GM18517 (cell line): ENCODE measurements around the gene TCF3.

Experiments
- ATAC-seq: cut with Tn5 transposase; IDR thresholded peaks from one replicate; pipeline ENCODE4 v1.9.1; 2021; ENCODE audit warnings: mild to moderate bottlenecking, moderate library complexity; ENCODE audit not compliant: unreplicated experiment

TCF3 gene

DNA sequence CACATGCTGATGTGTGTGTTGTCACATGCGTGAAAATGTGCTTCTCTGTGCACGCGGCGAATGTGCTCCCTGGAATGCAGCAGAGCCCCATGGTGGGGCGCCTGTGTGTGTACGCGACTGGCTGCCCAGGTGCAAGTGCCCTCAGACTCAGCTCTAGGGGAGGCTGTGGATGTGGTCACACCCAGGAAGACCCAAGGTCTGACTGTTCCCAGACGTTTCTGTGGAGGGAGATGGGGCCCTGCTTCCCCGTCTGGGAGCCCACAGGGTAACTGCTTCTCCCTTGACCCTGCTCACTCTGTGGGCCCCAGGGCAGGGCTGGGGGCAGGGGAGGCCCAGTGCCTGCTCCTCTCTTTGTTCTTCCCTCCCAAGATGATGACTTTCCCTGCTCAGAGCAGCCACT lies 39.3 kb downstream of the TCF3 start:
- no peak for ATAC-seq

DNA sequence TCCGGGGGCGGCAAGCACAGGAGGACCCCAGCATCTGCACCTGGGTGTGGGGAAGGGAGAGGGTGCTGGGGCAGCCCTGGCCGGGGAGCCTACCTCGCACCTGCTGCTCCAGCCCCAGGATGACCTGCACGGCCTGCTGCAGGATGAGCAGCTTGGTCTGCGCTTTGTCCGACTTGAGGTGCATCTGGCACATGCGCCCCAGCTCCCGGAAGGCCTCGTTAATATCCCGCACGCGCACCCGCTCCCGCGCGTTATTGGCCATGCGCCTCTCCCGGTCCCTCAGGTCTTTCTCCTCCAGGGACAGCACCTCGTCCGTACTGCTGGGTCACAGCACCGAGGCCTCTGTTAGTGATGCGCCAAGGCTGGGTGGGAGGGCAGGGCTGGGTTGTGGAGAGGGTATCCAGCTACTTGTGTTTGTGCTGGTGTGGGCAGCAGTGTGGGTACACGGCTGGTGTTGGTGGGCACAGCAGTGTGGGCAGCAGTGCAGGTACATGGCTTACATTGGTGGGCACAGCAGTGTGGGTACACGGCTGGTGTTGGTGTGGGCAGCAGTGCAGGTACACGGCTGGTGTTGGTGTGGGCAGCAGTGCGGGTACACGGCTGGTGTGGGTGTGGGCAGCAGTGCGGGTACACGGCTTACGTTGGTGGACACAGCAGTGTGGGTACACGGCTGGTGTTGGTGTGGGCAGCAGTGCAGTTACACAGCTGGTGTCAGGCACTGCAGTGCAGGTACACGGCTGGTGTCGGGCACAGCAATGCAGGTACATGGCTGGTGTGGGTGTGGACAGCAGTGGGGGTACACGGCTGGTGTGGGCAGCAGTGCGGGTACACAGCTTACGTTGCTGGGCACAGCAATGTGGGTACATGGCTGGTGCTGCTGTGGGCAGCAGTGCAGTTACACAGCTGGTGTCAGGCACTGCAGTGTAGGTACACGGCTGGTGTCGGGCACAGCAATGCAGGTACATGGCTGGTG lies 40.0 kb downstream of the TCF3 start:
- no peak for ATAC-seq

DNA sequence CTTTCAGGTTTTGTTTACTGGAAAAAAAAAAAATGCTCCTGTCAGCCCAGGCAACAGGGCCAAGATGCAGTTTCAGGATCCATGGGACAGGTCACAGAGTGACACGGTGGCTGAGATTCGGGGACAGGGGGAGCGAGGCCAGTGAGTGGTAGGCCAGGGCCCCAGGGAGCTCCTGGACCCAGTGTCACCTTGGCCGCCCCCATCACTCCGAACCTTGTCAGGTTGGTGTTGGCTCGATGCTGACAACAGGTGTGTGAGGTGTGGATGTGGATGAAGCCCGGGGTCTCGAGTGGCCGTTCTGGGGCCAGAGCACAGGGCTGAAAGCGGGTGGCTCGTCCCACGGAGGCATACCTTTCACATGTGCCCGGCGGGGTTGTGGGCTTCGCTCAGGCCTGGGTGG lies 41.1 kb downstream of the TCF3 start:
- no peak for ATAC-seq

DNA sequence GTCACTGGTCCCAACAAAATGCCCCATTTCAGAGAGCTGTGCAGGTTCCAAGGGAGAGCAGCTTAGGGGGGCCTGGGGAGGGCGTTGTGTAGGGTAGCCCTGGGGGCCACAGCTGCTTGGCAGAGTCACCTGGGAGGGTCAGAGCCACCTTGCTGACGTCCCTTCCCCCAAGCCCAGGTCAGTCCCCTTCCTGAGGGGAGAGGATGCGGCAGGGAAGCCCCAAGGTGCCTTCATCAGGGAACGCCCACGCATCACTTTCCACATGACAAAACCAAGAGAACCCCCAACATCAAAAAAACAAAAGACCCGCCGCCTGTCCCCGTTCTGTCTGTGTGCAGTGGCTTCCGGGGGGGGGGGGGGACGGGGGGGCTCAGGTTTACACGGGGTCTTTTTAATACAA lies 41.8 kb downstream of the TCF3 start:
- ATAC-seq = no peak

DNA sequence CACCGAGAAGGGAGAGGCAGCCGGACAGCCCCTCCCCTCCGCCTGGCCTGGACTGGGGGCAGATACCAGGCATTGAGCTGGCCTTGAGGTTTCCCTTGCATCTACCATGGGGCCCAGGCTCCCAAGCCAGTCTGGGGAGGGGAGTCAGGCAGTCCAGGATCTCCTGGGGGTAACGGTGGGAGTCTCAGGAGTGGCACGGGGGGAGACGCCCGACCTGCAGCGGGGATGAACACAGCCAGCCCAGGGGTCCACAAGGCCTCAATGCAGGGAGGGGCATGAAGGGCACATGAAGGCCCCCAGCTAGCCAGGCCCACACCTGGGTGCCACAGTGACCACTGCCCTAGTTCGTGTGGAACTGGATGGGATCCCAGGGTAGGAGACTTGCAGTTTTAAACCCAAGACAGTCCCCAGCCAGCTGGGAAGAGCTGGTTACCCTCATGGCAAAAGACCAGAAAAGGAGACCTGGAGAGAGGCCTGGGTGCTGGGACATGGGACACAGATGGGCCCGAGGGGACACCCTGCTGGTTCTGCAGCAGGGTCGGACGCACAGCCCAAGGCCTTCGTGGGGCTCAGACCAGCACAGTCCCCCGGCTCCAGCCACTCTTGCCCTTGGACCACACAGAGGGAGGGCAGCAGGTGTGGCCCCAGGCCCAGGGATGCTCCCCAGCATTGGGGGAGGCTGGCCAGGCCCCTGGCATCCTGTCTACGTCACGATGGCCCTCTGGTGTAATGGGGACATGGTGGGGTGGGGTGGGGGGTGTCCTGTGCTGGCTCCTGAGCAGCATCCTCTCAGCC lies 42.5 kb downstream of the TCF3 start:
- ATAC-seq = no peak

DNA sequence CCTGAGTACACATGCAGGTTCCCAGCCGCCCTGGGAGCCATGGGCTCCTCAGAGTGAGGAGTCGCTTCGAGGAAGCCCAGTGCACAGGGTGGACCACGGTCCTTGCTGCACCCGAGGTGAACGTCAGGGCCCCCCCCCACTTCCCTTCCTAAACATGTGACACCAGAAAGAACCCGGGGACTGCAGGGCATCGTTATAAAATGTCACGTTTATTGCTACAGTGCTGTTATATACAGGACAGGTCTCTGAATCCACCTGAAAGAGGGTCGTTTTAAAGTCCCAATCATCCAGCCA lies 43.4 kb downstream of the TCF3 start:
- no peak for ATAC-seq

DNA sequence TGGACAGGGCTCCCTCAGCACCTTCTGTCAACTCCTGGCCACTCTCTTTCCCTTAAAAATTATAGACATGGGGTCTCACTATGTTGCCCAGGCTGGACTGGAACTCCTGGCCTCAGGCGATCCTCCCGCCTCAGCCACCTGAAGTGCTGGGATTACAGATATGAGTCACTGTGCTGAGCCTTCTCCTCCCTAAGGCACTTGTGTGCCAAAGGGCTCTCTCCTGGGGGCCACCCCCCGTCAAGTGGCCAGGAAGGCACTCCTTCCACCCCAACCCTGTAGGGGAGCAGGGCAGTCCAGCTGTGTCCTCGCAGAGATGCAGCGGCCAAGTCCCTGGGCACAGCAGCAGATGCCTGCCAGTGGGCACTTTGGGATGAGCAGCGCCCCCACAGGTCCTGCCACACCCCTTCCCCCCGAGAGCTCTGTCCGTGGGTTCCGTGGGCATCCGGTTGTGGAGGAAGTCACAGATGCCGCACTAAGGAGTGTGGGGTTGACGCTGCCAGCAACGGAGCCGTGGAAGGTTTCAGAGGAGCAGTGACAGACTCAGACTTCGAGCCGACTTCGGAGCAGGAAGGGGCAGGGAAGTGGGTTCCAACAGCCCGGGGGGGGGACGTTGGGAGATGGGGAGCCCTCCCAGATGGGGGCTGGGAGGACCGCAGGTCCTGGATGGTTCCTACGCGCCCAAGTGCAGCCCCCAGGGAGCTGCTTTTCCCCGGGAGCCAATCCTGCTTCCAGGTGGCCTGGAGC lies 43.9 kb downstream of the TCF3 start:
- no peak for ATAC-seq

DNA sequence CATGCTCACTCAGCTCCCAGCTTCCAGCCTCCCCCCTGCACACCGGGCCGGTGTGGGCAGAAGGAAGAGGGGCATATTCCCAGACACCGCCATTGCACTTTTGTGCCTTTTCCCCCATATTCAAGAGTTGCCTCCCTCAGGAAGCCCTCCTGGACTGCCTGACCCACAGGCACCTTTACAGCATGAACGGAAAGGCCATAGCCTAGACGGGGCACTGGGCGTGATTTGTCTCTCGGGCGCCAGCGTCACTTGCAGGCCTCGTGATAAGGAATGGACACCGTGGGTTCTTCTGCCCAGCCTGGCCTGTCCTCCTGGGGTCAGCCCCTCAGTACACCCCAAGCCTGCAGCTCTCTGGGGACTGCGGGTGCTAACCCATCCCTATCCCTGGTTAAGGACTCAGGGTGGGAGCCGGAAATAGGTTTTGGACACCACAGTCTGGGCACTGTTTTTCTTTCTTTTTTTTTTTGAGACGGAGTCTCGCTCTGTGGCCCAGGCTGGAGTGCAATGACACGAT lies 46.2 kb downstream of the TCF3 start:
- ATAC-seq = peak; percentile 7

DNA sequence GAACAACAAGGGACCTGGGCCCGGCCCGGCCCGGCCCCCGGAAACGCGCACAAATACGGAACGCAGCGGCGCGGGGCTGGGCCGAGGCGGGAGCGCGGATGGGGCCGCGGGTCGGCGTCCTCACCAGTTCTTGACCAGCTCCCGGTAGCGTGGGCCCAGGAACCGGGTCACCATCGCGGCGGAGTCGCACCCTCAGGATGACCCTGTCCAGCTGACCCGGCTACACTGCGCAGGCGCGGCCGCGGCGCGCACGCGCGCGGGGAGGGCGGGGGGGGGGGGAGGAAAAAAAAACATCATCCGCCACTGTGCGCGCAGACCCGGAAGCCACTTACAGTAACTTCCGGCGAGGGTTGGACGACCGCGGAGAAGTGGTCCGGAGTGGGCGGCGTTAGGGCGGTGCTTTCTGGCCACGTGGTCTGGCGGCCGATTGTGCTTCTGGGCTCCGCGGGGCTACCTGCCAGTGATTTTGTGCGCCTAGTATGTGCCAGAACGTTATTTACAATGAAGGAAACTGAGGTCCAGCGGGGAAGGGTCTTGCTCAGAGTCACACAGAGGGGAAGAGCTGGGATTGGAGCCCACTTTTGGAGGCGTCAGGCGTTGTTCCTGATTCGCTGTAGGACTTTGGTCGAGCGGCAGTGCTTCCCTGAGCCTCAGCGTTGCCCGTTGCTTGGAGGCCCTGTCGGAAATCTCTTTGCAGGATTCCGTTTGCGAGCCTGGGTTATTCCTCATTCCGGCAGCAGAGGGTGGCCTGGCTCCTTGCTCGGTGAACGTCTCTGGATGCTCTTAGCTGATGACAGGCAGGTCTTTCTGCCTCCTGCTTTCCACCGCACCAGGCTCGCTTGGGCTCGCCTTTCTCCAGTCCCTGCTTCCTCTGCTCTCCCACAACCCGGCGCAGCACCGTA lies 46.9 kb downstream of the TCF3 start, which contains the start of gene UQCR11:
TSS of gene UQCR11 (minus strand) at position 227 of the 902 bp plus-strand sequence. CDS start at position 174, 53 bp downstream.
- ATAC-seq = peak; percentile 77

DNA sequence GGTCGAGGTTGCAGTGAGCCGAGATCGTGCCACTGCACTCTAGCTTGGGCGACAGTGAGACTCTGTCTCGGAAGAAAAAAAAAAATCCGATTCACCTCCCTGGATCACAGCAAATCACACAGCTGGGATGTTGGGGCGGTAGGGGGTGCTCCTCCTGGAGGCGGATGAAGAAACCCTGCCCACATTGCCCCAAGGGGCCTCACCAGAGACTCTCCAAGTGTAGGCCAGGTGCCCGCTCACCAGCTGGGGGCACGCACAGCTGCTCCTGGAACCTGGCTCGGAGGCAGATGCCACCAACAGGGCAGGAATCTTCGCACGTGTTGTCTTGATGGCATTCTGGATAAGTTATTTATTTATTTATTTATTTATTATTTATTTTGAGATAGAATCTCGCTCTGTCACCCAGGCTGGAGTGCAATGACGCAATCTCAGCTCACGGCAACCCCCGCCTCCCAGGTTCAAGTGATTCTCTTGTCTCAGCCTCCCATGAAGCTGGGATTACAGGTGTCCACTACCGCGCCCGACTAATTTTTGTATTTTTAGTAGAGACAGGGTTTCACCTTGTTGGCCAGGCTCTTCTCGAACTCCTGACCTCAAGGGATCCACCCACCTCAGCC lies 50.2 kb downstream of the TCF3 start:
- no peak for ATAC-seq

DNA sequence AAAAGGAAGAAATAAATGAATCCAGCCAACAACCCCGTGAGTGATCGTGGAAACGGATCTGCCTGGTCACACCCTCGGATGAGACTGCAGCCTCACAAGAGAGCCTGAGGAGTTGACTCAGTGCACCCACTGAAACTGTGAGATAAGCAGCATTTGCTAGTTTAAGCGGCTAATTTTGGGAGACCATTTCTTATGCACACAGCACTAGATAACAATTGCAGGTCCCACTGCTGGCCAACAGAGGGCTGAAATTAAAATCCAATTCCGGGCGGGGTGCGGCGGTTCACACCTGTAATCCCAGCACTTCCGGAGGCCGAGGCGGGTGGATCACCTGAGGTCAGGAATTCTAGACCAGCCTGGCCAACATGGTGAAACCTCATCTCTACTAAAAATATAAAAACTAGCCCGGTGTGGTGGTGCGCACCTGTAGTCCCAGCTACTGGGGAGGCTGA lies 50.8 kb downstream of the TCF3 start:
- no peak for ATAC-seq

DNA sequence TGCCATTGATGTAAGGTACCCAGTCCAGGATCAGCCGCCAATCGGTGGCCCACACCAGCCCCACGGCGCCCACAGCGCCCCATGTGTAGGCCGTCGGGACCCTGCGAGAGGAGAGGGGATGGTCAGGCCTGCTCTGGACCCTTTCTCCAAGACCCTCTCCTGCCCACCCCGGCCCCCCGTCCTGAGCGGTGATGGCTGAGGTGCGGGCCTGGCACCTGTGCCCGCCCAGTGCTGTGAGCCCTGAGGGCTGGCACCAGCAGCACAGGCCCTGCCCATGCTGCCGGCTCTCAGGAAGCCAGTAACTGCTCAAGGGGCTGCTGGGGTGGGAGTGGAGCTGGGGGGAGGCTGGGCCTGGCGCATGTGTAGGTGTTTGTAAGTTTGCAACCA lies 53.0 kb downstream of the TCF3 start:
- ATAC-seq = no peak

DNA sequence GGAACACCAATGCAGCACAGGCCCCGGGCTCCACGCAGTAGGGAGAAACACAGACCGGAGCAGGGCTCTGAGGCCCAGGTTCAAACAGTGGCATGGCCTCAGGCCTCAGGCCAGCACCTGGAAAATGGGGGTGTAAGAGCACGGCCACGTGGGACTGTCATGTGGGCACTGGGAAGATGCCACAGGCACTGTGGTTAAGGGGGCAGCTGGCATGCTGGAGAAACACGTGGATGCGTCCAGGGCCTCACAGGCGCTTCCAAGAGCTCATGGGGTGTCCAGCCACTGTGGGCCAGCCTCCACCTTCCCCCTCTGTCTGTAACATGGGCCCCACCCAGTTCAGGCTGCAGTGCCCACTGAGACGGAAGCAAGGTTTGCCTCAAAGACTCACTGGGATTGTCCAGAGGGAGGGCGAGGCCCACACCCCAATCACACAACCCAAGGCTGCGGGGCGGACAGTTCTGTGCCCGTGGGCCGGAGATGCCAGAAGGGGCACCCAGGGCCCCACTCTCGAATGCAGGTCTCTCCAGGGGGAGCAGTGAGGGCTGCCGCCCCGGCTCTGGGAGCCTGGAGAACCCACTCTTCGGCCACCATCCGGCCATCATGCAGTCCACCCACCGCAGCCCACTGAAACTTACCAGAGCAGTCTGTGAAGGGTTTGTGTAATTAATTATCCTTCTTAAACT lies 53.5 kb downstream of the TCF3 start:
- ATAC-seq = no peak

DNA sequence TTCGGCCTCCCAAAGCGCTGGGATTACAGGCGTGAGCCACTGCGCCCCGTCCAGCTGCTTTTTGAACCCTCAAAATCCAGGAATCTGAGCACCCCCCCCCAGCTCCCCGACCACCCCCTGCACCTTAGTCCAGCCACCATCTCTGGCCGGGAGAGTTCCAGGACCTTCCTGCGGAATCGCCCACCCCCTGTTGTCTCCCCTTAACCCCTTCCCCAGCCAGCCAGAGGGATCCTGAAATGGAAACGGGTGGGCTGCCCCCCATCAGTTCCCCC lies 59.0 kb downstream of the TCF3 start:
- no peak for ATAC-seq

DNA sequence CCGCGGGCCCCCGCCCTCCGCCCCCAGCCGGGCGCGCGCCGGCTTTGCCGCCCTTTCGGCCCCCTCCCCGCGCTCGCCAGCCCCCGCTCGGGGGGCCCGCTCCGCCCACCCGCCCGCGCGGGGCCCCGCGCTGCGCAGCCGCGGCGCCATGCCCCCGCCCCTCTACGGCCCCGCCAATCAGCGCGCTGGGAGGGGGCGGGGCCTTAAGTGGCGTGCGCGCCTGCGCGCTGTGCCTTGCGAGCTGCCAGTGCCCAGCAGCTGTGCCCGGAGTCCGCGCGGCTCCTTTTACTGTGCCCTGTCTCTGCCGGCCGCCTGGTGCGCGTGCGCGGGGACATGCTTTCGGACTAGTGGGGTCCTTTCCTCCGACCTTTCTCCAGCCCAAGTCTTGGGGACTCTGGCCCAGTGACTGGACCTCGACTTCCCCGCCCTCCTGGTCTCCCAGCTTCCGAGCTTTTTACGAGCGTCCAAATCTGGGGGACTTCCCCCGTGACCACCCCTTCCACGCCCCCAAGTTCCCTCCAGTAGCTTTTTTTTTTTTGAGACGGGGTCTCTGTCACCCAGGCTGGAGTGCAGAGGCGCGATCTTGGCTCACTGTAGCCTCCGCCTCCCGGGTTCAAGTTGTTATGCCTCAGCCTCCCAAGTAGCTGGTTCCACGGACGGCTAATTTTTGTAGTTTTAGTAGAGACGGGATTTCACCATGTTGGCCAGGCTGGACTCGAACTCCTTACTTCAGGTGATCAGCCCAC lies 59.5 kb downstream of the TCF3 start, which contains the start of gene MBD3:
TSS of gene MBD3 (minus strand) at position 111 of the 746 bp plus-strand sequence. CDS start 234 bp downstream, outside the sequence.
- peak; percentile 42 for ATAC-seq

DNA sequence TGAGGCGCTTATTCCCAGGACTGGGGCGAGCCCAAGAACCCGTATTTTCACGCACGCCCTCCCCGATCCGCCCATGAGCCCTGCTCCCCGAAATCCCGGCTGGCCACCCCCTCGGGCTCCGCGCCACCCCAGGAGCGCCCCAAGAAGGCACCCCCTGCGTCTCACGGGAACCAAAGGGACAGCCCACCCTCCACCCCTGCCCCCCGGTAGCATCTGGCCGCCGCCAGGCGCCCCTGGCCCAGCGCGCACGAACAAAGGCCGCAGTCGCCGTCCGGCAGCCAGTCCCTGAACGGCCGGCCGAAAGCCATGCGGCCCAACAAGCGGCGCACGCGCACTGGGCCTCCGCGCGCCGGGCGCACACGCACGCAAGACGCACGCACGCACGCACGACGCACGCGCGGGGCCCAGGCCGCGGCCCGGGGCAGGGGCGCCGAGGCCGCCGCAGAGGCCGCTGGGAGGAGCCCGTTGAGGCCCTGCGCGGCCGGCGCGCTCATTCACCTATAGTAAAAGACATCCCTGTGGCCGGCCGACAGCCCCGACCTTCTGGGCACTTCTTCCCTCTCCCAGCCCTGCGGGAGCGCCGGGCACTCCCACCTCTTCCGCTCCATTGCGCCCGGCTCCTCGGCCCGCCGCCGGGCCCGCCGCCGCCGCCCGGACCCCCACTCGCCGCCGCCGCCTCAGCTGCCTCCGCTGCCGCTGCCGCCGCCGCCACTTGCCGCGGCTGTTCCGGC lies 60.2 kb downstream of the TCF3 start:
- ATAC-seq = peak; percentile 60

DNA sequence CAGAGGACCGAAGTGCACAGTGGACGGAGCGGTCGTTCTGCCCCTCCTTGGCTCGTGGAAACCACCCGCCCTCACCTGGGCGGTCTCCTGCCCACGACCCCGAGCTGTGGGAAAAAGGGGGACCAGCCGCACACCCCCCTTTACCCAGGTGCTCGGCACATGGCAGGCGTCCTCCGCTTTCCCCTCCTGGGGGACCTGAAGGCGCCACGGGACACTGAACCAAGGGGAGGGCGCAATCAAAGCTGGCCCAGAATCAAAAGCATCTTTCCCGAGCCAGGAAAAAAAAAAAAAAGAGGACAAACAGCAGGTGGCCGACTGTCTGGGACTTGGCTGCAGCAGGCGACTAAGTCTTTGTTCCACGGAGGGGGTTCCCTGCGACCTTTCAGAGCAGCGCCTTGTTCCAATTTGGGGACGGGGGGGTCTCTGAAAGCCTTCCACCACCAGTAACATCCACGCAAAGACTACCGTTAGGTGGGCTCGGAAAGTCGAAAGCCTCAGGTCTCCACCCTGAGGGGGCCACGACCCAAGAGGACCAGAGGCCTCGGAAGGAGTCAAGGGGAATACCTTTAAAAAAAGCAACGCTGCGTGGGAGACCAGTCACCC lies 60.9 kb downstream of the TCF3 start:
- no peak for ATAC-seq
